WTC11 (cell line): Measurements from ENCODE around the gene HELZ. TPM values are rescaled to one million over a fixed set of nuclear protein-coding genes. Genes with fewer than 3 reads are reported as not detected.

Experiments used
- ATAC-seq: fragments of 200-7000 bp; cut with Tn5 transposase; 2 replicates; pipeline ENCODE4 v1.10.0; 2021; ENCODE audit warnings: mild to moderate bottlenecking, moderate library complexity
- CTCF ChIA-PET: fragments of 300-600 bp; sonication (Branson Sonifier 250); formaldehyde crosslinking; loops from one replicate; lab custom pipeline; 2021; ENCODE audit warnings: antibody characterized with exemption; lab: Charles Lee
- POLR2A ChIA-PET: fragments of 350-600 bp; sonication (Branson Sonifier 250); formaldehyde crosslinking; loops from one replicate; lab custom pipeline; 2021; ENCODE audit warnings: antibody characterized with exemption; lab: Charles Lee
- DNase-seq: peaks from one replicate; pipeline ENCODE4 v3.0.0; 2021; ENCODE audit warnings: low spot score
- H3K27ac Mint-ChIP-seq: 2 replicates; pipeline ENCODE4 v1.8.0; 2021; ENCODE audit warnings: mixed read lengths
- H3K27me3 Mint-ChIP-seq: 2 replicates; pipeline ENCODE4 v1.8.0; 2021; ENCODE audit warnings: low read depth, mild to moderate bottlenecking, moderate library complexity, mixed read lengths
- H3K36me3 Mint-ChIP-seq: 2 replicates; pipeline ENCODE4 v1.8.0; 2021; ENCODE audit warnings: mixed read lengths
- H3K4me1 Mint-ChIP-seq: 2 replicates; pipeline ENCODE4 v1.8.0; 2022; ENCODE audit warnings: mixed read lengths
- H3K4me3 Mint-ChIP-seq: 2 replicates; pipeline ENCODE4 v1.8.0; 2021; ENCODE audit warnings: mild to moderate bottlenecking, moderate library complexity, mixed read lengths
- H3K9me3 Mint-ChIP-seq: 2 replicates; pipeline ENCODE4 v1.8.0; 2021; ENCODE audit warnings: mixed read lengths
- ATF3 ChIP-seq: sonication (generic); formaldehyde crosslinking; conservative IDR thresholded peaks from 2 replicates; pipeline ENCODE4 v1.8.1; 2022; ENCODE audit warnings: mild to moderate bottlenecking, missing genetic modification reagents
- FOXP1 ChIP-seq: sonication (generic); formaldehyde crosslinking; IDR thresholded peaks from 2 replicates; pipeline ENCODE4 v1.8.0; 2022; ENCODE audit warnings: missing genetic modification reagents, mild to moderate bottlenecking, moderate library complexity, borderline replicate concordance
- IRF1 ChIP-seq: sonication (generic); formaldehyde crosslinking; IDR thresholded peaks from 2 replicates; pipeline ENCODE4 v1.8.0; 2023; ENCODE audit warnings: missing genetic modification reagents
- NR1H2 ChIP-seq: sonication (generic); formaldehyde crosslinking; IDR thresholded peaks from 2 replicates; pipeline ENCODE4 v1.9.0; 2021; ENCODE audit warnings: mild to moderate bottlenecking, moderate library complexity, missing genetic modification reagents
- PRRX2 ChIP-seq: fragments of 250-450 bp; sonication (Bioruptor Pico); IDR thresholded peaks from 2 replicates; pipeline ENCODE4 v1.8.0; 2021; ENCODE audit warnings: mild to moderate bottlenecking
- ZNF121 ChIP-seq: sonication (generic); formaldehyde crosslinking; IDR thresholded peaks from 2 replicates; pipeline ENCODE4 v1.8.0; 2023; ENCODE audit warnings: missing genetic modification reagents
- ZNF138 ChIP-seq: sonication (generic); formaldehyde crosslinking; conservative IDR thresholded peaks from 2 replicates; pipeline ENCODE4 v1.8.1; 2022; ENCODE audit warnings: mild to moderate bottlenecking, moderate library complexity, missing genetic modification reagents
- ZNF232 ChIP-seq: sonication (generic); formaldehyde crosslinking; IDR thresholded peaks from 2 replicates; pipeline ENCODE4 v1.8.0; 2022; ENCODE audit warnings: mild to moderate bottlenecking, missing genetic modification reagents
- ZNF532 ChIP-seq: fragments of 250-450 bp; sonication (Bioruptor Pico); IDR thresholded peaks from 2 replicates; pipeline ENCODE4 v1.9.0; 2021; ENCODE audit warnings: mild to moderate bottlenecking, borderline replicate concordance
- total RNA-seq: library from RNA; stranded (reverse); gene quantifications from 3 replicates; pipeline ENCODE4 v1.2.3, GENCODE V29; 2021
- TF ChIP-seq, protein P1 (sequence below): sonication (generic); formaldehyde crosslinking; conservative IDR thresholded peaks from 2 replicates; pipeline ENCODE4 v1.8.1; 2023; ENCODE audit warnings: mild to moderate bottlenecking, low read depth, missing genetic modification reagents, moderate library complexity
- TF ChIP-seq, protein P2 (sequence below): sonication (generic); formaldehyde crosslinking; IDR thresholded peaks from 2 replicates; pipeline ENCODE4 v1.8.0; 2023; ENCODE audit warnings: missing genetic modification reagents, mild to moderate bottlenecking, borderline replicate concordance
- TF ChIP-seq, protein P3 (sequence below): fragments of 250-450 bp; sonication (Bioruptor Pico); IDR thresholded peaks from 2 replicates; pipeline ENCODE4 v1.8.0; 2021; ENCODE audit warnings: mild to moderate bottlenecking
- TF ChIP-seq, protein P4 (sequence below): sonication (generic); formaldehyde crosslinking; IDR thresholded peaks from 2 replicates; pipeline ENCODE4 v1.8.0; 2022; ENCODE audit warnings: missing genetic modification reagents
- TF ChIP-seq, protein P5 (sequence below): sonication (generic); formaldehyde crosslinking; IDR thresholded peaks from 2 replicates; pipeline ENCODE4 v1.8.1; 2022; ENCODE audit warnings: mild to moderate bottlenecking, moderate library complexity, missing genetic modification reagents

HELZ gene
- total RNA-seq, 1 experiment from 2014 or later, result 49.1 TPM

GRCh38 chr17:67283731-67284516 lies 38.9 kb upstream of the HELZ start:
- H3K4me3 Mint-ChIP-seq, result no peak overlapping the region
- CTCF ChIA-PET, result interaction anchor here (1.2 kb wide), 2 partner anchors 11 to 51 kb away, joined by 3 to 4 read pairs; no protein-coding TSS in a partner anchor
- peaks cover 21% of the 10 kb centered on the region for H3K4me1 Mint-ChIP-seq
- DNase-seq, result no peak
- no peaks in the 10 kb centered on the region for H3K36me3 Mint-ChIP-seq
- POLR2A ChIA-PET, result no interaction called here
- ATAC-seq, result no peak
- H3K27ac Mint-ChIP-seq, result no peak overlapping the region
- H3K27me3 Mint-ChIP-seq, result no peaks in the 10 kb centered on the region
- TF ChIP-seq, protein P1, sequence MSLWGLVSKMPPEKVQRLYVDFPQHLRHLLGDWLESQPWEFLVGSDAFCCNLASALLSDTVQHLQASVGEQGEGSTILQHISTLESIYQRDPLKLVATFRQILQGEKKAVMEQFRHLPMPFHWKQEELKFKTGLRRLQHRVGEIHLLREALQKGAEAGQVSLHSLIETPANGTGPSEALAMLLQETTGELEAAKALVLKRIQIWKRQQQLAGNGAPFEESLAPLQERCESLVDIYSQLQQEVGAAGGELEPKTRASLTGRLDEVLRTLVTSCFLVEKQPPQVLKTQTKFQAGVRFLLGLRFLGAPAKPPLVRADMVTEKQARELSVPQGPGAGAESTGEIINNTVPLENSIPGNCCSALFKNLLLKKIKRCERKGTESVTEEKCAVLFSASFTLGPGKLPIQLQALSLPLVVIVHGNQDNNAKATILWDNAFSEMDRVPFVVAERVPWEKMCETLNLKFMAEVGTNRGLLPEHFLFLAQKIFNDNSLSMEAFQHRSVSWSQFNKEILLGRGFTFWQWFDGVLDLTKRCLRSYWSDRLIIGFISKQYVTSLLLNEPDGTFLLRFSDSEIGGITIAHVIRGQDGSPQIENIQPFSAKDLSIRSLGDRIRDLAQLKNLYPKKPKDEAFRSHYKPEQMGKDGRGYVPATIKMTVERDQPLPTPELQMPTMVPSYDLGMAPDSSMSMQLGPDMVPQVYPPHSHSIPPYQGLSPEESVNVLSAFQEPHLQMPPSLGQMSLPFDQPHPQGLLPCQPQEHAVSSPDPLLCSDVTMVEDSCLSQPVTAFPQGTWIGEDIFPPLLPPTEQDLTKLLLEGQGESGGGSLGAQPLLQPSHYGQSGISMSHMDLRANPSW, result no peak
- TF ChIP-seq NR1H2 (no peak), ZNF138 (CRISPR knock-in tag) (no peak), FOXP1 (CRISPR knock-in tag) (no peak), IRF1 (CRISPR knock-in tag) (no peak), PRRX2 (CRISPR knock-in tag) (no peak)
- TF ChIP-seq, protein P2, sequence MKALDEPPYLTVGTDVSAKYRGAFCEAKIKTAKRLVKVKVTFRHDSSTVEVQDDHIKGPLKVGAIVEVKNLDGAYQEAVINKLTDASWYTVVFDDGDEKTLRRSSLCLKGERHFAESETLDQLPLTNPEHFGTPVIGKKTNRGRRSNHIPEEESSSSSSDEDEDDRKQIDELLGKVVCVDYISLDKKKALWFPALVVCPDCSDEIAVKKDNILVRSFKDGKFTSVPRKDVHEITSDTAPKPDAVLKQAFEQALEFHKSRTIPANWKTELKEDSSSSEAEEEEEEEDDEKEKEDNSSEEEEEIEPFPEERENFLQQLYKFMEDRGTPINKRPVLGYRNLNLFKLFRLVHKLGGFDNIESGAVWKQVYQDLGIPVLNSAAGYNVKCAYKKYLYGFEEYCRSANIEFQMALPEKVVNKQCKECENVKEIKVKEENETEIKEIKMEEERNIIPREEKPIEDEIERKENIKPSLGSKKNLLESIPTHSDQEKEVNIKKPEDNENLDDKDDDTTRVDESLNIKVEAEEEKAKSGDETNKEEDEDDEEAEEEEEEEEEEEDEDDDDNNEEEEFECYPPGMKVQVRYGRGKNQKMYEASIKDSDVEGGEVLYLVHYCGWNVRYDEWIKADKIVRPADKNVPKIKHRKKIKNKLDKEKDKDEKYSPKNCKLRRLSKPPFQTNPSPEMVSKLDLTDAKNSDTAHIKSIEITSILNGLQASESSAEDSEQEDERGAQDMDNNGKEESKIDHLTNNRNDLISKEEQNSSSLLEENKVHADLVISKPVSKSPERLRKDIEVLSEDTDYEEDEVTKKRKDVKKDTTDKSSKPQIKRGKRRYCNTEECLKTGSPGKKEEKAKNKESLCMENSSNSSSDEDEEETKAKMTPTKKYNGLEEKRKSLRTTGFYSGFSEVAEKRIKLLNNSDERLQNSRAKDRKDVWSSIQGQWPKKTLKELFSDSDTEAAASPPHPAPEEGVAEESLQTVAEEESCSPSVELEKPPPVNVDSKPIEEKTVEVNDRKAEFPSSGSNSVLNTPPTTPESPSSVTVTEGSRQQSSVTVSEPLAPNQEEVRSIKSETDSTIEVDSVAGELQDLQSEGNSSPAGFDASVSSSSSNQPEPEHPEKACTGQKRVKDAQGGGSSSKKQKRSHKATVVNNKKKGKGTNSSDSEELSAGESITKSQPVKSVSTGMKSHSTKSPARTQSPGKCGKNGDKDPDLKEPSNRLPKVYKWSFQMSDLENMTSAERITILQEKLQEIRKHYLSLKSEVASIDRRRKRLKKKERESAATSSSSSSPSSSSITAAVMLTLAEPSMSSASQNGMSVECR (CRISPR knock-in tag), result no peak
- TF ChIP-seq, protein P3, sequence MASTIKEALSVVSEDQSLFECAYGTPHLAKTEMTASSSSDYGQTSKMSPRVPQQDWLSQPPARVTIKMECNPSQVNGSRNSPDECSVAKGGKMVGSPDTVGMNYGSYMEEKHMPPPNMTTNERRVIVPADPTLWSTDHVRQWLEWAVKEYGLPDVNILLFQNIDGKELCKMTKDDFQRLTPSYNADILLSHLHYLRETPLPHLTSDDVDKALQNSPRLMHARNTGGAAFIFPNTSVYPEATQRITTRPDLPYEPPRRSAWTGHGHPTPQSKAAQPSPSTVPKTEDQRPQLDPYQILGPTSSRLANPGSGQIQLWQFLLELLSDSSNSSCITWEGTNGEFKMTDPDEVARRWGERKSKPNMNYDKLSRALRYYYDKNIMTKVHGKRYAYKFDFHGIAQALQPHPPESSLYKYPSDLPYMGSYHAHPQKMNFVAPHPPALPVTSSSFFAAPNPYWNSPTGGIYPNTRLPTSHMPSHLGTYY (CRISPR knock-in tag), result no peak
- H3K9me3 Mint-ChIP-seq, result no peaks in the 10 kb centered on the region

- ChIA-PET POLR2A (no interaction called here), CTCF (interaction anchor here (0.8 to 2.2 kb wide), 5 partner anchors 9 to 193 kb away, joined by 3 to 23 read pairs (median 4); no protein-coding TSS in a partner anchor)
- ATAC-seq (peak; percentile 60), DNase-seq (no peak)
- 0 out of 2 replicates have a peak overlapping the region, but pooled peaks have one; percentile 80 for H3K27ac Mint-ChIP-seq
- no peaks in the 10 kb centered on the region for H3K9me3 Mint-ChIP-seq
- no peak overlapping the region for H3K4me3 Mint-ChIP-seq
- H3K36me3 Mint-ChIP-seq, result no peaks in the 10 kb centered on the region
- H3K4me1 Mint-ChIP-seq, result peaks cover 21% of the 10 kb centered on the region
- H3K27me3 Mint-ChIP-seq, result no peaks in the 10 kb centered on the region
- TF ChIP-seq ZNF532 (CRISPR knock-in tag) (no peak), ZNF121 (CRISPR knock-in tag) (no peak), ZNF232 (no peak), ATF3 (CRISPR knock-in tag) (no peak)
- TF ChIP-seq, protein P4, sequence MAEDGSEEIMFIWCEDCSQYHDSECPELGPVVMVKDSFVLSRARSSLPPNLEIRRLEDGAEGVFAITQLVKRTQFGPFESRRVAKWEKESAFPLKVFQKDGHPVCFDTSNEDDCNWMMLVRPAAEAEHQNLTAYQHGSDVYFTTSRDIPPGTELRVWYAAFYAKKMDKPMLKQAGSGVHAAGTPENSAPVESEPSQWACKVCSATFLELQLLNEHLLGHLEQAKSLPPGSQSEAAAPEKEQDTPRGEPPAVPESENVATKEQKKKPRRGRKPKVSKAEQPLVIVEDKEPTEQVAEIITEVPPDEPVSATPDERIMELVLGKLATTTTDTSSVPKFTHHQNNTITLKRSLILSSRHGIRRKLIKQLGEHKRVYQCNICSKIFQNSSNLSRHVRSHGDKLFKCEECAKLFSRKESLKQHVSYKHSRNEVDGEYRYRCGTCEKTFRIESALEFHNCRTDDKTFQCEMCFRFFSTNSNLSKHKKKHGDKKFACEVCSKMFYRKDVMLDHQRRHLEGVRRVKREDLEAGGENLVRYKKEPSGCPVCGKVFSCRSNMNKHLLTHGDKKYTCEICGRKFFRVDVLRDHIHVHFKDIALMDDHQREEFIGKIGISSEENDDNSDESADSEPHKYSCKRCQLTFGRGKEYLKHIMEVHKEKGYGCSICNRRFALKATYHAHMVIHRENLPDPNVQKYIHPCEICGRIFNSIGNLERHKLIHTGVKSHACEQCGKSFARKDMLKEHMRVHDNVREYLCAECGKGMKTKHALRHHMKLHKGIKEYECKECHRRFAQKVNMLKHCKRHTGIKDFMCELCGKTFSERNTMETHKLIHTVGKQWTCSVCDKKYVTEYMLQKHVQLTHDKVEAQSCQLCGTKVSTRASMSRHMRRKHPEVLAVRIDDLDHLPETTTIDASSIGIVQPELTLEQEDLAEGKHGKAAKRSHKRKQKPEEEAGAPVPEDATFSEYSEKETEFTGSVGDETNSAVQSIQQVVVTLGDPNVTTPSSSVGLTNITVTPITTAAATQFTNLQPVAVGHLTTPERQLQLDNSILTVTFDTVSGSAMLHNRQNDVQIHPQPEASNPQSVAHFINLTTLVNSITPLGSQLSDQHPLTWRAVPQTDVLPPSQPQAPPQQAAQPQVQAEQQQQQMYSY, result no peak
- TF ChIP-seq, protein P5, sequence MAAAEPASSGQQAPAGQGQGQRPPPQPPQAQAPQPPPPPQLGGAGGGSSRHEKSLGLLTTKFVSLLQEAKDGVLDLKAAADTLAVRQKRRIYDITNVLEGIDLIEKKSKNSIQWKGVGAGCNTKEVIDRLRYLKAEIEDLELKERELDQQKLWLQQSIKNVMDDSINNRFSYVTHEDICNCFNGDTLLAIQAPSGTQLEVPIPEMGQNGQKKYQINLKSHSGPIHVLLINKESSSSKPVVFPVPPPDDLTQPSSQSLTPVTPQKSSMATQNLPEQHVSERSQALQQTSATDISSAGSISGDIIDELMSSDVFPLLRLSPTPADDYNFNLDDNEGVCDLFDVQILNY (CRISPR knock-in tag), result no peak
Observed at GRCh38 chr17:67281743-67282142, 36.7 kb upstream of the HELZ start.
